H1 (cell line): ENCODE measurements around the gene PRDM10. TPM values are rescaled to one million over a fixed set of nuclear protein-coding genes. Genes with fewer than 3 reads are reported as not detected.

Experiments used
- CTCF ChIA-PET: fragments of 300-600 bp; sonication (Branson Sonifier 250); formaldehyde crosslinking; loops from one replicate; lab custom pipeline; 2021; ENCODE audit not compliant: partially characterized antibody; lab: Charles Lee
- POLR2A ChIA-PET: fragments of 300-600 bp; sonication (Branson Sonifier 250); formaldehyde crosslinking; loops from one replicate; lab custom pipeline; 2021; ENCODE audit warnings: inconsistent platforms; ENCODE audit not compliant: partially characterized antibody; lab: Charles Lee
- DNase-seq, 2 experiments: peaks; one replicate each; pipeline versions ENCODE4 v3.0.0 to v3.0.0-alpha.2; 2010 to 2022; ENCODE audit warnings: low spot score in 2 of 2, low read depth in 1 of 2, mixed read lengths in 1 of 2
- FAIRE-seq: peaks from 2 replicates; lab custom pipeline; 2011; peaks lifted over from hg19 to GRCh38; lab: Jason Lieb, UNC
- H2AFZ ChIP-seq: 2 replicates; pipeline ENCODE4 v1.8.1; 2012; ENCODE audit warnings: low read length, inconsistent platforms
- H2AK5ac ChIP-seq: 2 replicates; pipeline ENCODE4 v1.6.1; 2013; ENCODE audit warnings: low read depth, low read length
- H2BK120ac ChIP-seq: replicated peaks from 2 replicates; pipeline ENCODE3; 2013; ENCODE audit warnings: low read depth, low read length, inconsistent platforms
- H2BK12ac ChIP-seq: 2 replicates; pipeline ENCODE4 v1.6.1; 2013; ENCODE audit warnings: low read depth, low read length
- H2BK15ac ChIP-seq: 2 replicates; pipeline ENCODE4 v1.6.1; 2013; ENCODE audit warnings: low read length
- H2BK20ac ChIP-seq: 2 replicates; pipeline ENCODE4 v1.6.1; 2013; ENCODE audit warnings: low read length
- H2BK5ac ChIP-seq: 2 replicates; pipeline ENCODE4 v1.6.1; 2013; ENCODE audit warnings: low read depth, low read length
- H3K14ac ChIP-seq: 2 replicates; pipeline ENCODE4 v1.6.1; 2013; ENCODE audit warnings: inconsistent platforms; ENCODE audit not compliant: insufficient read length
- H3K18ac ChIP-seq: 2 replicates; pipeline ENCODE4 v1.6.1; 2013; ENCODE audit warnings: low read length; ENCODE audit errors: extremely low read depth
- H3K23ac ChIP-seq: 2 replicates; pipeline ENCODE4 v1.6.1; 2013; ENCODE audit warnings: inconsistent platforms; ENCODE audit not compliant: insufficient read length
- H3K23me2 ChIP-seq: 2 replicates; pipeline ENCODE4 v1.6.1; 2013; ENCODE audit warnings: low read depth, low read length
- H3K27ac ChIP-seq: 2 replicates; pipeline ENCODE4 v1.6.1; 2011; ENCODE audit warnings: low read depth, low read length, inconsistent platforms
- H3K27me3 ChIP-seq, 4 experiments: replicated peaks in 1 of 4; 1 replicate in 1 of 4; 2 replicates in 3 of 4; pipeline versions ENCODE4 v1.6.1 to v1.8.1; 2011 to 2013; ENCODE audit warnings: low read length in 3 of 4, mild to moderate bottlenecking in 3 of 4, inconsistent platforms in 2 of 4, mixed read lengths in 2 of 4, moderate library complexity in 1 of 4; ENCODE audit not compliant: control insufficient read depth in 3 of 4, insufficient read depth in 3 of 4; ENCODE audit errors: extremely low read depth in 1 of 4
- H3K36me3 ChIP-seq, 4 experiments: 2 replicates each; pipeline versions ENCODE4 v1.6.1 to v1.8.1; 2011 to 2013; ENCODE audit warnings: mild to moderate bottlenecking in 4 of 4, low read length in 3 of 4, moderate library complexity in 2 of 4, control low read depth in 1 of 4, inconsistent platforms in 1 of 4; ENCODE audit not compliant: insufficient read depth in 4 of 4, control insufficient read depth in 2 of 4
- H3K4ac ChIP-seq: replicated peaks from 2 replicates; pipeline ENCODE3; 2013; ENCODE audit warnings: low read length, low read depth, mixed read lengths, inconsistent platforms; ENCODE audit not compliant: insufficient read length
- H3K4me1 ChIP-seq, 4 experiments: replicated peaks in 1 of 4; 1 replicate in 1 of 4; 2 replicates in 3 of 4; pipeline versions ENCODE4 v1.6.1 to v1.8.1; 2011 to 2013; ENCODE audit warnings: low read length in 3 of 4, inconsistent platforms in 2 of 4, mixed read lengths in 1 of 4; ENCODE audit not compliant: insufficient read depth in 4 of 4, control insufficient read depth in 3 of 4
- H3K4me2 ChIP-seq, 2 experiments: 2 replicates each; pipeline versions ENCODE4 v1.6.1 to v1.8.1; 2011 to 2013; ENCODE audit warnings: low read depth in 2 of 2, low read length in 2 of 2, control low read depth in 1 of 2, inconsistent platforms in 1 of 2, mild to moderate bottlenecking in 1 of 2; ENCODE audit not compliant: insufficient read depth in 1 of 2
- H3K4me3 ChIP-seq, 4 experiments: fragments of 200-600, 300-600 bp in 1 of 4; sonication (generic), shearing (Covaris generic), sonication (Bioruptor Twin) in 1 of 4; 2 replicates each; pipeline versions ENCODE4 v1.5.1 to v1.8.1; 2011 to 2016; ENCODE audit warnings: low read length in 4 of 4, low read depth in 3 of 4, control low read depth in 2 of 4, inconsistent platforms in 2 of 4, mild to moderate bottlenecking in 2 of 4, mixed read lengths in 1 of 4, moderate library complexity in 1 of 4; ENCODE audit not compliant: insufficient read depth in 2 of 4; ENCODE audit errors: extremely low read depth in 1 of 4
- H3K56ac ChIP-seq: replicated peaks from 2 replicates; pipeline ENCODE3; 2013; ENCODE audit warnings: low read depth, mild to moderate bottlenecking, mixed read lengths, low read length, inconsistent platforms; ENCODE audit not compliant: insufficient read length
- H3K79me1 ChIP-seq: 2 replicates; pipeline ENCODE4 v1.6.1; 2013; ENCODE audit warnings: low read depth, low read length, control low read depth
- H3K79me2 ChIP-seq, 2 experiments: 2 replicates each; pipeline versions ENCODE4 v1.6.1 to v1.8.1; 2012 to 2013; ENCODE audit warnings: low read length in 2 of 2, mild to moderate bottlenecking in 2 of 2, inconsistent platforms in 1 of 2; ENCODE audit not compliant: insufficient read depth in 2 of 2, control insufficient read depth in 1 of 2
- H3K9ac ChIP-seq, 4 experiments: replicated peaks in 1 of 4; 1 replicate in 1 of 4; 2 replicates in 3 of 4; pipeline versions ENCODE4 v1.6.1 to v1.8.1; 2011 to 2013; ENCODE audit warnings: low read depth in 3 of 4, low read length in 3 of 4, control low read depth in 2 of 4, mild to moderate bottlenecking in 2 of 4, moderate library complexity in 2 of 4, inconsistent platforms in 1 of 4; ENCODE audit errors: extremely low read depth in 1 of 4
- H3K9me3 ChIP-seq, 2 experiments: 2 replicates each; pipeline versions ENCODE4 v1.6.1 to v1.8.1; 2012 to 2013; ENCODE audit warnings: mild to moderate bottlenecking in 2 of 2, moderate library complexity in 2 of 2, control low read depth in 1 of 2, inconsistent platforms in 1 of 2, low read depth in 1 of 2, low read length in 1 of 2, mixed read lengths in 1 of 2; ENCODE audit not compliant: insufficient read depth in 2 of 2
- H4K20me1 ChIP-seq, 2 experiments: replicated peaks in 1 of 2; 2 replicates each; pipeline versions ENCODE3 to v1.8.1; 2011 to 2013; ENCODE audit warnings: inconsistent platforms in 2 of 2, low read length in 2 of 2, mild to moderate bottlenecking in 1 of 2; ENCODE audit not compliant: insufficient read depth in 2 of 2, control insufficient read depth in 1 of 2
- H4K5ac ChIP-seq: 2 replicates; pipeline ENCODE4 v1.6.1; 2013; ENCODE audit warnings: low read length, low read depth, mixed read lengths, inconsistent platforms; ENCODE audit not compliant: insufficient read length
- H4K8ac ChIP-seq: 2 replicates; pipeline ENCODE4 v1.8.0; 2013; ENCODE audit warnings: mild to moderate bottlenecking, moderate library complexity, low read length, inconsistent platforms; ENCODE audit not compliant: insufficient read depth; ENCODE audit errors: extremely low read depth
- H4K91ac ChIP-seq: replicated peaks from 2 replicates; pipeline ENCODE3; 2013; ENCODE audit warnings: low read length, mixed read lengths, inconsistent platforms; ENCODE audit not compliant: insufficient read length
- CEBPB ChIP-seq: IDR thresholded peaks from 2 replicates; pipeline ENCODE4 v1.6.1; 2012; ENCODE audit warnings: low read depth, low read length
- EP300 ChIP-seq, 2 experiments: IDR thresholded peaks; 1 replicate in 1 of 2; 2 replicates in 1 of 2; pipeline ENCODE4 v1.6.1; 2011 to 2012; ENCODE audit warnings: low read depth in 2 of 2, low read length in 2 of 2, mild to moderate bottlenecking in 2 of 2, borderline replicate concordance in 1 of 2, inconsistent platforms in 1 of 2, moderate library complexity in 1 of 2
- JUND ChIP-seq: IDR thresholded peaks from 2 replicates; pipeline ENCODE4 v1.6.1; 2011; ENCODE audit warnings: mild to moderate bottlenecking, improper control_type of control experiment, low read length
- KDM4A ChIP-seq: IDR thresholded peaks from one replicate; pipeline ENCODE4 v1.7.1; 2012; ENCODE audit warnings: low read depth, mild to moderate bottlenecking, moderate library complexity, low read length, inconsistent platforms; ENCODE audit not compliant: severe bottlenecking
- NANOG ChIP-seq: IDR thresholded peaks from 2 replicates; pipeline ENCODE4 v1.6.1; 2011; ENCODE audit warnings: low read length, low read depth, mild to moderate bottlenecking, inconsistent platforms; ENCODE audit not compliant: insufficient read depth, poor library complexity, severe bottlenecking
- POU5F1 ChIP-seq: IDR thresholded peaks from 2 replicates; pipeline ENCODE4 v1.6.1; 2011; ENCODE audit warnings: low read depth, mild to moderate bottlenecking, low read length, moderate library complexity
- SIN3A ChIP-seq, 2 experiments: IDR thresholded peaks in 1 of 2; conservative IDR thresholded peaks in 1 of 2; 2 replicates each; pipeline ENCODE4 v1.6.1; 2011 to 2012; ENCODE audit warnings: low read length in 2 of 2, improper control_type of control experiment in 1 of 2, low read depth in 1 of 2, mild to moderate bottlenecking in 1 of 2
- SRF ChIP-seq: IDR thresholded peaks from 2 replicates; pipeline ENCODE4 v1.6.1; 2011; ENCODE audit warnings: mild to moderate bottlenecking, low read depth, low read length, moderate library complexity
- TAF7 ChIP-seq: optimal IDR thresholded peaks from 2 replicates; pipeline ENCODE3; 2011; ENCODE audit warnings: low read depth, mild to moderate bottlenecking, inconsistent platforms, low read length, moderate library complexity, borderline replicate concordance
- WGBS, 2 experiments: shearing (Covaris generic) in 1 of 2; methylation state at CpG; one replicate each; pipeline versions ENCODE4 v1.1.6 to v1.1.7; 2013 to 2015; ENCODE audit warnings: low lambda C conversion rate in 2 of 2, mixed read lengths in 2 of 2, inconsistent platforms in 1 of 2, low coverage in 1 of 2, missing lambda C conversion rate in 1 of 2; ENCODE audit not compliant: insufficient replicate concordance in 2 of 2, insufficient coverage in 1 of 2, insufficient read length in 1 of 2; ENCODE audit errors: extremely low coverage in 1 of 2, missing lambda C conversion rate in 1 of 2; 5-methylcytosine and 5-hydroxymethylcytosine counted together
- polyA plus RNA-seq, 7 experiments: library from polyadenylated mRNA; depleted of rRNA in 3 of 7; stranded (reverse) in 5 of 7; unstranded in 2 of 7; fragments of >200 nt in 5 of 7; fragments of 200-250 nt in 2 of 7; gene quantifications; 1 replicate in 5 of 7; 2 replicates in 1 of 7; 4 replicates in 1 of 7; pipeline versions ENCODE4 v1.2.1 to v1.2.3, GENCODE V29; 2011 to 2013; ENCODE audit warnings: missing spikeins in 2 of 7, mixed read lengths in 2 of 7
- total RNA-seq: library from RNA; stranded (reverse); fragmentation: NEBNext Ultra II Directional; extraction: Animal tissue kit (Norgen Biotek cat#: 25700); gene quantifications from 2 replicates; pipeline ENCODE4 v1.2.1, GENCODE V29; 2021
- TF ChIP-seq, protein P1 (sequence below): IDR thresholded peaks from 2 replicates; pipeline ENCODE4 v1.6.1; 2012; ENCODE audit warnings: inconsistent platforms
- TF ChIP-seq, protein P2 (sequence below): IDR thresholded peaks from 2 replicates; pipeline ENCODE4 v1.6.1; 2012; ENCODE audit warnings: low read length, inconsistent platforms

PRDM10 gene
- total and polyA plus RNA-seq, 2 of the 8 experiments (the other 6 are each of a cell fraction or from before 2014, with no cell fraction given) = 15.5 to 19.2 TPM

- POLR2A ChIA-PET = no interaction called here
- no peaks in the 10 kb centered on the region for H3K9me3 ChIP-seq
- H3K4me1 ChIP-seq = peaks cover 2 to 5% (median 4%) of the 10 kb centered on the region in 4 experiments; a peak in 6 of 7 replicates
- no peaks in the 10 kb centered on the region for H3K27me3 ChIP-seq
- H3K56ac ChIP-seq = no peak overlapping the region
- no peak overlapping the region for H3K23ac ChIP-seq
- no peak overlapping the region for H3K4me3 ChIP-seq
- no peak overlapping the region for H3K4me2 ChIP-seq
- no peak overlapping the region for H4K8ac ChIP-seq
- no peak overlapping the region for H3K9ac ChIP-seq
- H2BK5ac ChIP-seq = no peak overlapping the region
- TF ChIP-seq, protein P1, sequence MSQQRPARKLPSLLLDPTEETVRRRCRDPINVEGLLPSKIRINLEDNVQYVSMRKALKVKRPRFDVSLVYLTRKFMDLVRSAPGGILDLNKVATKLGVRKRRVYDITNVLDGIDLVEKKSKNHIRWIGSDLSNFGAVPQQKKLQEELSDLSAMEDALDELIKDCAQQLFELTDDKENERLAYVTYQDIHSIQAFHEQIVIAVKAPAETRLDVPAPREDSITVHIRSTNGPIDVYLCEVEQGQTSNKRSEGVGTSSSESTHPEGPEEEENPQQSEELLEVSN = no peak
- no peak for TF ChIP-seq JUND
- TF ChIP-seq SIN3A (conservative IDR thresholded peaks at IDR 0.05 in 1 of 2, IDR thresholded peaks at IDR 0.05 in 1 of 2; ENCODE audit: low read depth in 1 of 2, low read length in 2 of 2) = no peak
- TF ChIP-seq TAF7 = no peak
- TF ChIP-seq, protein P2, sequence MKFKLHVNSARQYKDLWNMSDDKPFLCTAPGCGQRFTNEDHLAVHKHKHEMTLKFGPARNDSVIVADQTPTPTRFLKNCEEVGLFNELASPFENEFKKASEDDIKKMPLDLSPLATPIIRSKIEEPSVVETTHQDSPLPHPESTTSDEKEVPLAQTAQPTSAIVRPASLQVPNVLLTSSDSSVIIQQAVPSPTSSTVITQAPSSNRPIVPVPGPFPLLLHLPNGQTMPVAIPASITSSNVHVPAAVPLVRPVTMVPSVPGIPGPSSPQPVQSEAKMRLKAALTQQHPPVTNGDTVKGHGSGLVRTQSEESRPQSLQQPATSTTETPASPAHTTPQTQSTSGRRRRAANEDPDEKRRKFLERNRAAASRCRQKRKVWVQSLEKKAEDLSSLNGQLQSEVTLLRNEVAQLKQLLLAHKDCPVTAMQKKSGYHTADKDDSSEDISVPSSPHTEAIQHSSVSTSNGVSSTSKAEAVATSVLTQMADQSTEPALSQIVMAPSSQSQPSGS = no peak
- TF ChIP-seq KDM4A = no peak
- TF ChIP-seq CEBPB = no peak
- no peak for TF ChIP-seq SRF
- TF ChIP-seq POU5F1 = no peak
- no peak for TF ChIP-seq EP300 (IDR thresholded peaks at IDR 0.05; ENCODE audit: borderline replicate concordance in 1 of 2, low read depth in 2 of 2, low read length in 2 of 2)
- TF ChIP-seq NANOG = no peak
- no peak overlapping the region for H3K4ac ChIP-seq
- H3K18ac ChIP-seq = no peak overlapping the region
- peaks cover 26 to 70% (median 56%) of the 10 kb centered on the region in 4 experiments for H3K36me3 ChIP-seq
- H3K79me2 ChIP-seq = no peaks in the 10 kb centered on the region
- no peak overlapping the region for H4K91ac ChIP-seq
- H2BK15ac ChIP-seq = no peak overlapping the region
- peaks cover 0 to 5% of the 10 kb centered on the region in 2 experiments for H4K20me1 ChIP-seq
- H3K79me1 ChIP-seq = no peaks in the 10 kb centered on the region
- H3K23me2 ChIP-seq = no peaks in the 10 kb centered on the region
- WGBS, 2 experiments = 83% methylated on average over 3 of the region's 3 CpGs; no CpG with 5 or more reads in 1 of the 2 experiments
- CTCF ChIA-PET = interaction anchor here (2.7 kb wide), 1 partner anchor 15 kb away, joined by 10 read pairs; no protein-coding TSS in a partner anchor
- H2BK120ac ChIP-seq = no peak overlapping the region
- DNase-seq (no peak), FAIRE-seq (no peak)
- no peak overlapping the region for H2BK12ac ChIP-seq
- H2AK5ac ChIP-seq = no peak overlapping the region
- no peak overlapping the region for H3K27ac ChIP-seq
- no peak overlapping the region for H3K14ac ChIP-seq
- no peak overlapping the region for H4K5ac ChIP-seq
- no peak overlapping the region for H2BK20ac ChIP-seq
- no peak overlapping the region for H2AFZ ChIP-seq
Observed at GRCh38 chr11:129866311-129866710, 136.3 kb downstream of the PRDM10 start.
